Fibroblast of lung (primary cell): ENCODE measurements around the gene KRTAP4-16.

Source experiments
- CTCF ChIP-seq, 2 donors: IDR thresholded peaks in 1 of 2; conservative IDR thresholded peaks in 1 of 2; 1 replicate in 1 of 2; 2 replicates in 1 of 2; pipeline ENCODE4 v1.5.1; 2011 to 2012; ENCODE audit warnings: low read length in 2 of 2, control low read depth in 1 of 2, inconsistent platforms in 1 of 2, low read depth in 1 of 2, mild to moderate bottlenecking in 1 of 2
- EZH2 ChIP-seq: IDR thresholded peaks from 2 replicates; pipeline ENCODE4 v1.5.1; 2012; ENCODE audit warnings: low read length, control low read depth, mild to moderate bottlenecking; ENCODE audit errors: missing control alignments

DNA sequence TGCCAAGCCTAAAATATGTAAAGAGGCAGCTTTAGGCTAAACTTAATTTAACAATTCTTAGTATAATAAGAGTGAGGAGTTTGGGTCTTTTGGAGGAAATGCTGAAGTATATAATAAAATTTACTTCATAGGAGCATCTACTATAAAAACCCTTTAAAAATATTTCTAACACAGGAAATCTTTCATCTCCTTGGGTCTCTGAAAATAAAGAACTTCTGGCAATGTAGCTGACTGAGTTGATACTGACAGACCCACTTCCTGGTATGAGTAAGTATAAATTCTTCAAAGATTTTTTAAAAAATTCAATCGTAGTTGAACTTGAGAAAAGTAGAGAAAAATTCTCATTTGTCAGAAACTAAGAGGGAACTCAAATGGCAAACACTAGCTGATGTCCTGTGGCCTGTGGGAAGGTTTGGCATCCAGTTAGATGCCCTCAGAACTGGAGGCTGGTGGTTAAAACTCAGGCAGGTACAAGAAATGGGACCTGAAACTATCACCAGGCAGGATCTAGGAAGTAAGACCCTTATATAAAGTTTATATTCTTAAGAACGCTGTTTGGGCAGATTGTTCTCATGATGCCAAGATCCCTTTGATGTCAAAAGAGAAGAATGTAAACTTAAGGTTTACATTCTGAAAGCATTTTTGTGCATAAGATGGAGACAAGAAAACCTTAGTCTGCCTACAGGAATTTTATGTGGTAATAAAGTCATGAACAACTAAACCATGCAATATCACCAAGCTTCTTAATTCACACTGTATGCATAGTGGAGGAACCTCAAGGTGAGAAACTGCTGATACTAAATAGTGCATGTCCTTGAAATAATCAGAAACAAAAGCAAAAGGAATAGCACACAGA is 32.1 kb upstream of the KRTAP4-16 start:
- TF ChIP-seq EZH2 (no peak), CTCF (conservative IDR thresholded peaks at IDR 0.05 in 1 of 2, IDR thresholded peaks at IDR 0.05 in 1 of 2; ENCODE audit: low read depth in 1 of 2, low read length in 2 of 2) (no peak)
